SHP77 (cell line): Measurements from ENCODE around the gene CCDC88C.
"Not testable (repeated sequence)": the region's sequence is repeated elsewhere in the genome, so short reads cannot be mapped to it uniquely, and the experiment has no call there.

Experiments
- DNase-seq, 2 experiments: peaks; one replicate each; lab custom pipeline; 2025; lab: John Stamatoyannopoulos, UW

The CCDC88C gene

GRCh38 chr14:91284791-91285548 is 132.7 kb downstream of the CCDC88C start:
- no peak for DNase-seq

GRCh38 chr14:91284146-91284790 is 133.4 kb downstream of the CCDC88C start:
- DNase-seq, result no peak

GRCh38 chr14:91283666-91284065 is 134.0 kb downstream of the CCDC88C start:
- no peak for DNase-seq

GRCh38 chr14:91282954-91283645 is 134.5 kb downstream of the CCDC88C start:
- DNase-seq, result no peak

- DNase-seq, result no peak
Observed at GRCh38 chr14:91281346-91281745, 136.3 kb downstream of the CCDC88C start.

GRCh38 chr14:91280129-91280528 is 137.5 kb downstream of the CCDC88C start:
- peak; percentile 19 to 58 for DNase-seq

GRCh38 chr14:91279354-91279753 is 138.3 kb downstream of the CCDC88C start:
- no peak for DNase-seq

GRCh38 chr14:91278383-91278715 is 139.3 kb downstream of the CCDC88C start:
- DNase-seq, result no peak

- no peak for DNase-seq
Observed at GRCh38 chr14:91277546-91278382, 139.9 kb downstream of the CCDC88C start.

- no peak for DNase-seq
Observed at GRCh38 chr14:91274796-91275195, 142.8 kb downstream of the CCDC88C start.

GRCh38 chr14:91273885-91274273 is 143.7 kb downstream of the CCDC88C start:
- no peak for DNase-seq

- no peak for DNase-seq
Observed at GRCh38 chr14:91273273-91273884, 144.2 kb downstream of the CCDC88C start.

GRCh38 chr14:91272341-91273272 is 145.0 kb downstream of the CCDC88C start:
- DNase-seq, result no peak

- DNase-seq, result no peak
Observed at GRCh38 chr14:91271639-91272038, 146.0 kb downstream of the CCDC88C start.

- DNase-seq, result no peak
Observed at GRCh38 chr14:91270619-91271018, 147.0 kb downstream of the CCDC88C start.

- DNase-seq, result no peak
Observed at GRCh38 chr14:91270188-91270587, 147.4 kb downstream of the CCDC88C start.

GRCh38 chr14:91269076-91269991 is 148.3 kb downstream of the CCDC88C start:
- no peak for DNase-seq

GRCh38 chr14:91267965-91268437 is 149.6 kb downstream of the CCDC88C start:
- DNase-seq, result no peak

- DNase-seq, result not testable (repeated sequence)
Observed at GRCh38 chr14:91266276-91266675, 151.3 kb downstream of the CCDC88C start.
